ENCODE data around the gene CADM2. TPM values are rescaled to one million over a fixed set of nuclear protein-coding genes. Genes with fewer than 3 reads are reported as not detected.

Gene CADM2
- total and polyA plus RNA-seq, 8 donors = 0.28 to 4.6 (median 0.42) TPM

DNA sequence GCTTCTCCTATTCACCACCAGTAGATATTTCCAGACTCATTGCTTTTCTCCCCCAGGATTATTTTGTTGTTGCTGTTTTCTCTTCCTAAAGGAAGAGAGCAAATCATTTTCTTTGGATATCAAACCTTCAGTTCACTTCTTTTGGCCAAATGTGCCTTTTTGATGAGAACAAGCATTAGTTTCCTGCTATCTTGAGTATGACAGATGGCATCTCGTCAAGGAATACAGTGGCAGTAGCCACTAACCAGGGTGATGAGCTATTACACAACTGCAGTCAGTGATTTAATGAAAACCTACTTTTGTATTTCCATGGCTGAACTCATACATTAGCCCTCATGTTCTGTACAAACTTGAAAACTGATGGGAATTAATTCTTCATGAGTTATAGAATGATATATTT, 354.6 kb downstream of the CADM2 start:
- intact Hi-C loops (cut with DNase I) = no loop called here
- no peaks in the 10 kb centered on the region for H3K36me3 ChIP-seq
- DNase-seq = no peak
- no peaks in the 10 kb centered on the region for H3K27me3 ChIP-seq
- no peaks in the 10 kb centered on the region for H3K4me1 ChIP-seq
- no peak for ATAC-seq
- no peak for FAIRE-seq
- H3K9me3 ChIP-seq = no peaks in the 10 kb centered on the region
- 37 to 52% methylated on average over 1 of the region's 1 CpG for WGBS, 2 donors
- H3K27ac ChIP-seq = no peak overlapping the region
- TF ChIP-seq, protein P1, sequence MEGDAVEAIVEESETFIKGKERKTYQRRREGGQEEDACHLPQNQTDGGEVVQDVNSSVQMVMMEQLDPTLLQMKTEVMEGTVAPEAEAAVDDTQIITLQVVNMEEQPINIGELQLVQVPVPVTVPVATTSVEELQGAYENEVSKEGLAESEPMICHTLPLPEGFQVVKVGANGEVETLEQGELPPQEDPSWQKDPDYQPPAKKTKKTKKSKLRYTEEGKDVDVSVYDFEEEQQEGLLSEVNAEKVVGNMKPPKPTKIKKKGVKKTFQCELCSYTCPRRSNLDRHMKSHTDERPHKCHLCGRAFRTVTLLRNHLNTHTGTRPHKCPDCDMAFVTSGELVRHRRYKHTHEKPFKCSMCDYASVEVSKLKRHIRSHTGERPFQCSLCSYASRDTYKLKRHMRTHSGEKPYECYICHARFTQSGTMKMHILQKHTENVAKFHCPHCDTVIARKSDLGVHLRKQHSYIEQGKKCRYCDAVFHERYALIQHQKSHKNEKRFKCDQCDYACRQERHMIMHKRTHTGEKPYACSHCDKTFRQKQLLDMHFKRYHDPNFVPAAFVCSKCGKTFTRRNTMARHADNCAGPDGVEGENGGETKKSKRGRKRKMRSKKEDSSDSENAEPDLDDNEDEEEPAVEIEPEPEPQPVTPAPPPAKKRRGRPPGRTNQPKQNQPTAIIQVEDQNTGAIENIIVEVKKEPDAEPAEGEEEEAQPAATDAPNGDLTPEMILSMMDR (IDR thresholded peaks at IDR 0.05) = no peak
- no peak overlapping the region for H3K4me3 ChIP-seq

DNA sequence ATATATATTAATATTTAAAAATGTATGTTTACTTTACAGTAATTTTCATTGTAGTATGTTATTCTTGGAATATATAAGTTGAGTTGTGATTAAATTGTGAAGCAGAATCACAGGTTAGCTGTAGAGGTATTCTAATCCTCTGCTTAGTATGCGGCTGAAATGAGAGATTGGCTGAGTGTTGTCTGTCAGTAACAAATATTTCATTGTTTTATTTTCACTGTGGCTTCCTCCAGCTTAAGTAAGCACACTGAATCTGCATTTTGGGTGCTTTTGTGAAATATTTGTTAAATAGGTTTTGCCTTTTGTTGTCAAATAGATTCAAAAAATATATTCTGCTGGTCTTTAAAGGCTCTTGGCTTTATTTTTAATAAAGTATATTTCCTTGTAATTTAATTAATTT, 357.5 kb downstream of the CADM2 start:
- WGBS, 2 donors = 68 to 83% methylated on average over 1 of the region's 1 CpG
- Histone ChIP-seq H3K4me3 (no peak overlapping the region), H3K36me3 (no peaks in the 10 kb centered on the region), H3K27me3 (no peaks in the 10 kb centered on the region), H3K27ac (no peak overlapping the region), H3K4me1 (no peaks in the 10 kb centered on the region), H3K9me3 (no peaks in the 10 kb centered on the region)
- DNase-seq (no peak), FAIRE-seq (no peak), ATAC-seq (no peak)
- intact Hi-C loops (cut with DNase I) = no loop called here
- TF ChIP-seq, protein P1 (IDR thresholded peaks at IDR 0.05) = no peak

DNA sequence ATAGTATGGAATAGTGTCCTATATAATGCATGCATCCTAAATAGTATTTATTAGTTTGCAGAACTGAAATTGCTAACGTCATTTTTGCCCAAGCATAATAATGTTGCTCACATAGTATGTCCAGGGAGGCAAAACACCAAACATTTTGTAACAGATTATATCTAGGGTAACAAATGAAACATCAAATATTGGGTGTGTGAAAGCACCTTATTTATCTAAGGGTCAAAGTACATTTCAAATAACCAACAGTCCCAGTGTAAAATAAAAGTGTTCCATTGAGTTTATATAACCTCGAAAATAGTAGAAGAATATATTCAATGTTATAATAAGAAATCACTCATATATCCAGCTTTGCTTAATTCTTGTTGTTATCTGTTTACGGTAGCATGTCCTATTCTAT, 363.1 kb downstream of the CADM2 start:
- Histone ChIP-seq H3K27ac (no peak overlapping the region), H3K4me1 (no peaks in the 10 kb centered on the region), H3K36me3 (no peaks in the 10 kb centered on the region), H3K27me3 (no peaks in the 10 kb centered on the region), H3K9me3 (no peaks in the 10 kb centered on the region), H3K4me3 (no peak overlapping the region)
- intact Hi-C loops (cut with DNase I) = no loop called here
- ATAC-seq (no peak), DNase-seq (no peak), FAIRE-seq (no peak)
- TF ChIP-seq, protein P1 (IDR thresholded peaks at IDR 0.05) = no peak
- WGBS, 2 donors = 53 to 54% methylated on average over 3 of the region's 3 CpGs

DNA sequence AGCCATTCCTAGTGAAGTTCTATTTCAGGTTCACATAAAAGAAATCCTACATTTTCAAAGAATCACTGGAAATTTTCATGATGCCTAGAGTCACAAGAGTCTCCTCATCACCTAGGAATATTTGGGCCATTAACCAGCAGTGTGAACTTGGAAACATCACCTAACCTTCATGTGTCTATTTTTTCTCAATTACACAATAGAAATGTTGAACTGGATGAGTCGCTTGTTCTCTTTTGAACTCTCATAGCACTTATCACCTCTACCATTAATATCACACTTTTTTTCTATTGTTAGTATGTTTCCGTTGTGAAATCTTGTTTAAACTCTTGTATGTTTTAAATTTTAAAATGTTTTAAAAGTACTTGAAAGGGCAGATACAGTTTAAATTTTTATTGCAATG, 371.3 kb downstream of the CADM2 start:
- no peak for ATAC-seq
- Histone ChIP-seq H3K36me3 (no peaks in the 10 kb centered on the region), H3K4me1 (no peaks in the 10 kb centered on the region), H3K27ac (no peak overlapping the region), H3K9me3 (no peaks in the 10 kb centered on the region), H3K4me3 (no peak overlapping the region), H3K27me3 (peaks cover 0 to 5% (median 0%) of the 10 kb centered on the region in 4 donors)
- intact Hi-C loops (cut with DNase I) = no loop called here
- no peak for FAIRE-seq
- DNase-seq = no peak
- 70 to 78% methylated on average over 2 of the region's 2 CpGs for WGBS, 2 donors
- TF ChIP-seq, protein P1 (IDR thresholded peaks at IDR 0.05) = no peak

DNA sequence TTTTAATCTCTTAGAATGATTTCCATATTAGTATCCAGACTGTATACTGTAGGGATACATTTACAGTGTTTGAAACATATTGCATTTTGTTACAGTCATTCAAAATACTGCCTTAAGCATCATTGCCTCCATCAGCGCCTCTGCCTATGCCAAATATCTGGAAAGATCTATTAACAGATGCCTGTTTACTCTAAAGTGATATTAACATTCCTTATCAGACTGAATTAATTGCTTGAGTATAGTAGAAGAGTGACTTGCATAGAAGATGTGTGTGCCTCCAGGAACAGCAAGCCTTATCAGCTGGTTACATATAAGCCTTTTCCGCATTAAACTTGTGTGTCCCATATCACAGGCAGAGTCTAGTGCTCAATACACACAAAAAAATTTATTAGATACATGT, 379.1 kb downstream of the CADM2 start:
- no peaks in the 10 kb centered on the region for H3K9me3 ChIP-seq
- H3K27me3 ChIP-seq = peaks cover 0 to 3% (median 0%) of the 10 kb centered on the region in 4 donors
- no peaks in the 10 kb centered on the region for H3K4me1 ChIP-seq
- 80 to 91% methylated on average over 2 of the region's 2 CpGs for WGBS, 2 donors
- TF ChIP-seq, protein P1 (IDR thresholded peaks at IDR 0.05) = no peak
- FAIRE-seq = no peak
- intact Hi-C loops (cut with DNase I) = no loop called here
- H3K4me3 ChIP-seq = no peak overlapping the region
- no peak overlapping the region for H3K27ac ChIP-seq
- no peak for ATAC-seq
- H3K36me3 ChIP-seq = no peaks in the 10 kb centered on the region
- DNase-seq = no peak

Data from pancreas (tissue), 10 donors.